GM13977 (cell line): ENCODE data around the gene SLX4.

ENCODE experiments used
- DNase-seq: peaks from one replicate; pipeline ENCODE4 v3.0.0; 2012; ENCODE audit warnings: low spot score
- in situ Hi-C: fragments of 300-500 bp; cut with MboI; formaldehyde crosslinking; loops from one replicate; pipeline ENCODE4 v1.12.0; 2022; ENCODE audit warnings: low sequenced_read_pairs, low pct_unique_long_range_greater_than_20kb, mixed read lengths, inconsistent platforms; ENCODE audit not compliant: unreplicated experiment
- TF ChIP-seq, protein P1 (sequence below): IDR thresholded peaks from 2 replicates; pipeline ENCODE4 v1.5.1; 2012; ENCODE audit warnings: mild to moderate bottlenecking, control low read depth; ENCODE audit not compliant: insufficient read depth; ENCODE audit errors: extremely low read depth, missing control alignments

SLX4 gene

DNA sequence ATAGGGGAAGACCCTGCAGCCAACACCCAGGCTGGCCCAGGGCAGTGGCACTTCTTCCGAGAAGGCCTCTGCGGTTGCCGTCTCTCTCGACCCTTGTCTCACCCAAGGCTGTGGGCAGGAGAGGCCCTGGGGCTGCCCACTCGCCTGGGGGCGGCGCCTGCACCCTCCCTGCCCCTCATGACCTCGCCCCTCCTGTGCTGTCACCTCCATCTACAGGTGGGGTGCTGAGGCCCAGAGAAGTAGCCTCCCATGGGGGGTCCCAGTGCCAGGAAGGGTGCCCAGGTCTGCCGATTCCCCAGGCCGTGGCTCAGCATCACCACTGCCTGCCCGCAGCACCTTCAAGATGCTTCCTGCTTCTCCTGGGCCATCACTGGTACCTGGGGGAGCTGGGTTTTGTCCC is 35.2 kb downstream of the SLX4 start:
- no peak for DNase-seq
- TF ChIP-seq, protein P1, sequence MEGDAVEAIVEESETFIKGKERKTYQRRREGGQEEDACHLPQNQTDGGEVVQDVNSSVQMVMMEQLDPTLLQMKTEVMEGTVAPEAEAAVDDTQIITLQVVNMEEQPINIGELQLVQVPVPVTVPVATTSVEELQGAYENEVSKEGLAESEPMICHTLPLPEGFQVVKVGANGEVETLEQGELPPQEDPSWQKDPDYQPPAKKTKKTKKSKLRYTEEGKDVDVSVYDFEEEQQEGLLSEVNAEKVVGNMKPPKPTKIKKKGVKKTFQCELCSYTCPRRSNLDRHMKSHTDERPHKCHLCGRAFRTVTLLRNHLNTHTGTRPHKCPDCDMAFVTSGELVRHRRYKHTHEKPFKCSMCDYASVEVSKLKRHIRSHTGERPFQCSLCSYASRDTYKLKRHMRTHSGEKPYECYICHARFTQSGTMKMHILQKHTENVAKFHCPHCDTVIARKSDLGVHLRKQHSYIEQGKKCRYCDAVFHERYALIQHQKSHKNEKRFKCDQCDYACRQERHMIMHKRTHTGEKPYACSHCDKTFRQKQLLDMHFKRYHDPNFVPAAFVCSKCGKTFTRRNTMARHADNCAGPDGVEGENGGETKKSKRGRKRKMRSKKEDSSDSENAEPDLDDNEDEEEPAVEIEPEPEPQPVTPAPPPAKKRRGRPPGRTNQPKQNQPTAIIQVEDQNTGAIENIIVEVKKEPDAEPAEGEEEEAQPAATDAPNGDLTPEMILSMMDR, result no peak
- in situ Hi-C loops, result no loop called here

DNA sequence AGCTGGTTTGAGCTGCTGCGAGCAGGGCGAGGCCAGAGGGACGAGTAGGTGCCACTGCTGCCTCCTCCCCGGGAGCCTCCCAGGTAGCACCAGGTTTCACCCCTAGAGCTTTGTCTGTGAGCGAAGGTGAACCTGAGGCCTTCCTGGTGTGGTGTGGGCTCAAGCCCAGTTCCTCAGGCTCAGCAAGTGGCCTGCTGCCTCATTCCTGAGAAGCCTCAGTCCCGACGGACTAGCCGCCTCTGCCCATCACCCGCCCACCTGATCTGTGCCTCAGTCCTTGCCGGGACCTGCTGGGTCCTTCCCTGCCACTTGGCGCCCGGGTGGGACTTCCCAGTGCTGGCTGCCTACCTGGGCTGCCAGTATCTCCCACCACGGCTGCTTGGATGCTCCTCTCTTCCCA is 35.9 kb downstream of the SLX4 start:
- no peak for DNase-seq
- in situ Hi-C loops, result no loop called here
- TF ChIP-seq, protein P1, result no peak

DNA sequence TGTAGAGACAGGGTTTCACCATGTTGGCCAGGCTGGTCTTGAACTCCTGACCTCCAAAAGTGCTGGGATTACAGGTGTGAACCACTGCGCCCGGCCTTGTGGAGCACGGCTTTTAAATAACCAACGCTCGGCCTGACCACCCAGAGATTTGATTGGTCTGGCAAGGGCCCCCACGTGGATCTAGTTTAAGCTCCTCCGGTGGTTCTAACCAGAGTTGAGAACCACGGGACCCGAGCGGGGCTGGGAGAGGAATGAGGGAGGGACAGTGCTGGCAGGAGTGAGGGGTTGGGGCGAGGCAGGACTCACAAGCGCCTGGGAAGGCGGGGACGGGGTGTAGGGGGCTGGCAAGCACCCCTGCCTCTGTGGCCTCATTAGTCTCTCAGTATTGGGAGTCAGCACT is 37.2 kb downstream of the SLX4 start:
- in situ Hi-C loops, result no loop called here
- TF ChIP-seq, protein P1, result no peak
- DNase-seq, result no peak

DNA sequence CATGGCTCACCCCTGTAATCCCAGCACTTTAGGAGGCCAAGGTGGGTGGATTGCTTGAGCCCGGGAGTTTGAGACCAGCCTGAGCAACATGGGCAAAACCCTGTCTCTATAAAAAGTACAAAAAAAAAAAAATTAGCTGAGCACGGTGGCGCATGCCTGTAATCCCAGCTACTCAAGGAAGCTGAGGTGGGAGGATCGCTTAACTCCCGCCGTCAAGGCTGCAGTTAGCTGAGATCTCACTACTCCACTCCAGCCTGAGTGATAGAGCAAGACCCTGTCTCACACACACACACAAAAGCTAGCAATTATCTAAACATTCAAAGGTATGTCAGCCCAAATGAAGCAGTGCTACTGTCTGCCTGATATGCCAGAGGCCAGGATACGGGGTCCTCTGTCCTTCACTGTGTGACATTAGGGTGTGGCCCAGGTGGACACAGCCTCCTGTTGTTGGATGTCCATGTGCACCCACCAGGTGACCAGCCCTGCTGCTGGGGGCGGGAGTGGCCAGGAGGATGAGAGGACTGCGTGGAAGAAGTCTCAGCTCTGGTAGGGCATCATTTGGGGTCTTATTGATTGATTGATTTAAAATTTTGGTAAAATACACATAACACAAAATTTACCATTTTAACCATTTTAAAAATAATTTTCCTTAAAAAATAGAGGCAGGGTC is 38.1 kb downstream of the SLX4 start:
- no peak for DNase-seq
- in situ Hi-C loops, result no loop called here
- TF ChIP-seq, protein P1, result no peak

DNA sequence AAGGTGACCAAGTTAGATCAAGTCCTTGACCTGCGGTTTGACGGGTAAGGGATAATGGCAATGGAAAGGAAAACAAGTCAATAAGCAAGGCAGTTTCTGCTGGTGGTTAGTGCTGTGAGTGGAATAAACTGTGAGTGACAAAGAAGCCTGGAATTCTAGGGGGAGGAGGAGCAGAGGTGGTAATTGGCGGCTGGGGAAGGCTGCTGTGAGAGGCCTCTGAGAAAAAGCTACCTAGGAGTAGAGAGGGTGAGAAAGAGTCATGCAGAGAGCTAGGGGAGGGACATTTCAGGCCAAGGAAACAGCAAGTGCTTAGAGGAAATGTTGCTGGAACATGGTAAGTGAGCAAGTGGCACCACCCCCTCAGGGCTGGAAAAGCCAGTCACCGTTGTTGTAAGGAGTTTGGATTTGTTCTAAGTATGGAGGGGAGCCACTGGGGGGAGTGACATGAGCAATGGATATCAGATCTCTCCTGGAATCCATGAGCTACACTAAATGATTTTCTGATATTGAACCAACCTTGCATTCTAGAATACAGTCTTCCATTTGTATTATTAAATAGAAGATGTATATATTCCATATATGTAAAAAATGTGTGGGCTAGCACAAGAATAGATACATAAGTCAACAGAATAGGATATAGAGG is 40.9 kb downstream of the SLX4 start:
- TF ChIP-seq, protein P1, result no peak
- no peak for DNase-seq
- in situ Hi-C loops, result no loop called here

DNA sequence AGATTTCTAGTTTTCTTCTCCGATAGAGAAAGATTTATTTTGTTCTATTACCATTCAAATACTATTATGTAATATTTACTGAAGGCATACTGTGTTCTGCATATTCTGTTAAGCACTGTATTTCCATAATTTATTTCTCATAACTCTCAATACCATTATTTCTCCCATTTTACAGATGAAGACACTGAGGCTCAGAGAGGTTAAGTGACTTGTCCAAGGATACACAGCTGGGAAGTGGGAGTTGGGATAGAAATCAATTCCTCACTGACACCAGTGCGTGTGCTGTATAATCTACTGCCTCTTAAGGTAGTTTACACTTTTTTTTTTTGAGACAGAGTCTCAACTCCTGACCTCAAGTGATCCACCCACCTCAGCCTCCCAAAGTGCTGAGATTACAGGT is 41.6 kb downstream of the SLX4 start:
- in situ Hi-C loops, result no loop called here
- DNase-seq, result no peak

More for the DNA sequence above, 41.6 kb downstream of the SLX4 start:
- TF ChIP-seq, protein P1, result no peak
